ENCODE data around the gene TMTC1.

Gene TMTC1

GRCh38 chr12:29780084-29780483 is 3.7 kb downstream of the TMTC1 start:
- no peak for DNase-seq (ENCODE audit: low spot score)

- DNase-seq (ENCODE audit: low spot score) = no peak
Measured at GRCh38 chr12:29778531-29778930, 5.2 kb downstream of the TMTC1 start.

GRCh38 chr12:29773076-29773475 is 10.7 kb downstream of the TMTC1 start:
- no peak for DNase-seq (ENCODE audit: low spot score)

GRCh38 chr12:29771786-29772185 is 12.0 kb downstream of the TMTC1 start:
- DNase-seq (ENCODE audit: low spot score) = no peak

- no peak for DNase-seq (ENCODE audit: low spot score)
Measured at GRCh38 chr12:29771165-29771564, 12.6 kb downstream of the TMTC1 start.

- DNase-seq (ENCODE audit: low spot score) = no peak
Measured at GRCh38 chr12:29769162-29769858, 14.4 kb downstream of the TMTC1 start.

- no peak for DNase-seq (ENCODE audit: low spot score)
Measured at GRCh38 chr12:29768372-29768771, 15.4 kb downstream of the TMTC1 start.

- no peak for DNase-seq (ENCODE audit: low spot score)
Measured at GRCh38 chr12:29763301-29763683, 20.4 kb downstream of the TMTC1 start.

GRCh38 chr12:29762637-29763300 is 21.0 kb downstream of the TMTC1 start:
- no peak for DNase-seq (ENCODE audit: low spot score)

GRCh38 chr12:29759950-29760349 is 23.8 kb downstream of the TMTC1 start:
- no peak for DNase-seq (ENCODE audit: low spot score)

- no peak for DNase-seq (ENCODE audit: low spot score)
Measured at GRCh38 chr12:29756741-29757390, 26.9 kb downstream of the TMTC1 start.

- no peak for DNase-seq (ENCODE audit: low spot score)
Measured at GRCh38 chr12:29754235-29755189, 29.2 kb downstream of the TMTC1 start.

- no peak for DNase-seq (ENCODE audit: low spot score)
Measured at GRCh38 chr12:29752121-29752520, 31.6 kb downstream of the TMTC1 start.

- DNase-seq (ENCODE audit: low spot score) = no peak
Measured at GRCh38 chr12:29751676-29752075, 32.1 kb downstream of the TMTC1 start.

- DNase-seq (ENCODE audit: low spot score) = no peak
Measured at GRCh38 chr12:29750928-29751220, 32.9 kb downstream of the TMTC1 start.

GRCh38 chr12:29750131-29750927 is 33.4 kb downstream of the TMTC1 start:
- DNase-seq (ENCODE audit: low spot score) = no peak

- DNase-seq (ENCODE audit: low spot score) = no peak
Measured at GRCh38 chr12:29744365-29744764, 39.4 kb downstream of the TMTC1 start.

GRCh38 chr12:29743801-29744200 is 39.9 kb downstream of the TMTC1 start:
- DNase-seq (ENCODE audit: low spot score) = no peak

GRCh38 chr12:29743077-29743476 is 40.7 kb downstream of the TMTC1 start:
- no peak for DNase-seq (ENCODE audit: low spot score)

GRCh38 chr12:29742646-29743045 is 41.1 kb downstream of the TMTC1 start:
- DNase-seq (ENCODE audit: low spot score) = no peak

Measured in RKO (cell line).